ENCODE data around the gene WAC. TPM values are rescaled to one million over a fixed set of nuclear protein-coding genes. Genes with fewer than 3 reads are reported as not detected.
"Not testable (repeated sequence)": the region's sequence is repeated elsewhere in the genome, so short reads cannot be mapped to it uniquely, and the experiment has no call there.

Gene WAC
- total and polyA plus RNA-seq, 12 donors: 23.6 to 143 (median 104) TPM

- H3K27ac ChIP-seq: no peak overlapping the region
- no peak overlapping the region for H3K4me3 ChIP-seq
- intact Hi-C loops (cut with DNase I): no loop called here
- H3K4me1 ChIP-seq (replicated peaks in 1 of 2): peaks cover 11 to 76% of the 10 kb centered on the region in 2 donors
- no peaks in the 10 kb centered on the region for H3K27me3 ChIP-seq
- H3K36me3 ChIP-seq (replicated peaks in 1 of 2): peaks cover 0 to 4% of the 10 kb centered on the region in 2 donors
- 85 to 97% (median 96%) methylated on average over 6 of the region's 6 CpGs for WGBS, 4 donors
- no peak for TF ChIP-seq CTCF (IDR thresholded peaks at IDR 0.05)
- no peak for TF ChIP-seq POLR2A (IDR thresholded peaks at IDR 0.05)
- DNase-seq: no peak
- no peaks in the 10 kb centered on the region for H3K9me3 ChIP-seq (replicated peaks in 1 of 3)
Observed at GRCh38 chr10:28571265-28571664, 38.3 kb downstream of the WAC start.

DNA sequence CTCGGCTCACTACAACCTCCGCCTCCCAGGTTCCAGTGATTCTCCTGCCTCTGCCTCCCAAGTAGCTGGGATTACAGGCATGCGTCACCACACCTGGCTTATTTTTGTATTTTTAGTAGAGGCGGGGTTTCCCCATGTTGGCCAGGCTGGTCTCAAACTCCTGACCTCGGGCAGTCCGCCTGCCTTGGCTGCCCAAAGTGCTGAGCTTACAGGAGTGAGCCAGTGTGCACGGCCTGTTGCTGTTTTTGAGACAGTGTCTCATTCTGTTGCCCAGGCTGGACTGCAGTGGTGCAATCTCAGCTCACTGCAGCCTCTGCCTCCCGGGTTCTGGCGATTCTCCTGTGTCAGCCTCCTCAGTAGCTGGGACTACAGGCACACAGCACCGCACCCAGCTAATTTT is 41.3 kb downstream of the WAC start:
- 91 to 95% (median 93%) methylated on average over 10 of the region's 10 CpGs for WGBS, 4 donors
- H3K27ac ChIP-seq; H3K9me3 ChIP-seq (replicated peaks in 1 of 3); H3K36me3 ChIP-seq (replicated peaks in 1 of 2); DNase-seq; intact Hi-C loops (cut with DNase I); H3K27me3 ChIP-seq; H3K4me3 ChIP-seq: not testable (repeated sequence)
- H3K4me1 ChIP-seq (replicated peaks in 1 of 2): peaks cover 6 to 78% of the 10 kb centered on the region in 2 donors

- Histone ChIP-seq H3K27ac (no peak overlapping the region), H3K9me3 (replicated peaks in 1 of 3) (no peaks in the 10 kb centered on the region), H3K27me3 (no peaks in the 10 kb centered on the region), H3K36me3 (replicated peaks in 1 of 2) (peaks cover 0 to 4% of the 10 kb centered on the region in 2 donors), H3K4me1 (replicated peaks in 1 of 2) (peaks cover 8 to 75% of the 10 kb centered on the region in 2 donors), H3K4me3 (no peak overlapping the region)
- no peak for TF ChIP-seq POLR2A (IDR thresholded peaks at IDR 0.05)
- no peak for TF ChIP-seq CTCF (IDR thresholded peaks at IDR 0.05)
- intact Hi-C loops (cut with DNase I): no loop called here
- 92 to 97% (median 94%) methylated on average over 5 of the region's 5 CpGs for WGBS, 4 donors
- no peak for DNase-seq
Observed at GRCh38 chr10:28575852-28576251, 42.9 kb downstream of the WAC start.

GRCh38 chr10:28577506-28577905 is 44.6 kb downstream of the WAC start:
- H3K27ac ChIP-seq: no peak overlapping the region
- intact Hi-C loops (cut with DNase I): no loop called here
- H3K4me3 ChIP-seq: no peak overlapping the region
- 51 to 63% (median 58%) methylated on average over 4 of the region's 4 CpGs for WGBS, 4 donors
- H3K27me3 ChIP-seq: no peaks in the 10 kb centered on the region
- no peaks in the 10 kb centered on the region for H3K9me3 ChIP-seq (replicated peaks in 1 of 3)
- DNase-seq: no peak
- TF ChIP-seq CTCF (IDR thresholded peaks at IDR 0.05) (no peak), POLR2A (IDR thresholded peaks at IDR 0.05) (no peak)
- H3K36me3 ChIP-seq (replicated peaks in 1 of 2): peaks cover 0 to 4% of the 10 kb centered on the region in 2 donors
- peaks cover 8 to 80% of the 10 kb centered on the region in 2 donors for H3K4me1 ChIP-seq (replicated peaks in 1 of 2)

DNA sequence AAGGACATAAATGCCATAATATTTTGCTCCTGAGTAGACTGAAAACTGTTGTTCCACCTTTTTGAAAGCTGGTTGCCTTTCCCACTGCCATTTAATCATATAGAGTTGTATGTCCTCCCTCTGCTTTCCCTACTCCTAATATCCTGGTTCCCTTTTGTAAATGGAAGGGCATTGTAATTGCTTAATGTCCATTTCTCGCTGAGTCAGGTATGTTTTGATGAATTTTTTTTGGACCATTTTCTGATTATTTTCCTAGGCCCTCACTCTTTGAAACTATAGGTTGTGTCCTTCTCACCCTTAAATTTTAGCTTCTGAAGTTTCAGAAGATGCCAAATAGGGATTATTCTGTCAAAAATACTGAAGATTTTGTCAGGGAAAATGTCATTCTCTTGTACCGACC is 45.5 kb downstream of the WAC start:
- Histone ChIP-seq H3K27me3 (no peaks in the 10 kb centered on the region), H3K4me1 (replicated peaks in 1 of 2) (peaks cover 8 to 79% of the 10 kb centered on the region in 2 donors), H3K27ac (no peak overlapping the region), H3K4me3 (no peak overlapping the region), H3K36me3 (replicated peaks in 1 of 2) (peaks cover 0 to 7% of the 10 kb centered on the region in 2 donors), H3K9me3 (replicated peaks in 1 of 3) (no peaks in the 10 kb centered on the region)
- intact Hi-C loops (cut with DNase I): no loop called here
- WGBS, 4 donors: 92 to 95% (median 94%) methylated on average over 2 of the region's 2 CpGs
- DNase-seq: no peak
- TF ChIP-seq CTCF (IDR thresholded peaks at IDR 0.05) (no peak), POLR2A (IDR thresholded peaks at IDR 0.05) (no peak)
